ENCODE results near the gene PDE6D.

- TF ChIP-seq POLR2A (IDR thresholded peaks at IDR 0.05): no peak
- no peak for TF ChIP-seq CTCF (IDR thresholded peaks at IDR 0.05)
Observed at GRCh38 chr2:231764760-231765159, 16.3 kb downstream of the PDE6D start.
